ENCODE data around the gene FRA10AC1. TPM values are rescaled to one million over a fixed set of nuclear protein-coding genes. Genes with fewer than 3 reads are reported as not detected.

FRA10AC1 gene
- total and polyA plus RNA-seq, 2 of the 4 experiments (the other 2 are of a cell fraction) = 1.6 to 4.9 TPM

DNA sequence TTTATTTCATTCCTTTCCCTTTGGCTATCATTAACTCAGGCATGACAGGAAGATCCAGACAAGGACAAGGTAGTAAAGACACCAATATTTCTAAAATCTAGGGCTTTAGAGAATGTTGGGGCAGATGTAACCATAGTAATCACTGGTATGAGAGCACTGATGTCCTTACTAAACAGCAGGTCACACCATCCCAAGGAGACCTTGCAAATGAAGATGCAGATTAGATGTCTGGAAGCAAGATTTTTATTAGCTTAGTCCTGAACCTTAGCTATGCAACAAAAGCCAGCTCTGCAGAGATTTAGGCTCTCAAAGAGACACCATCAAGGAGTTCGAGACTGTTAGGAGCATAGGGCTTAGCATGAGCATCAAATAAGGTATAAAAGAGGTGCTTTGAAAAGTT lies 23.6 kb upstream of the FRA10AC1 start:
- ATAC-seq (ENCODE audit: low read depth) (no peak), DNase-seq (no peak)
- intact Hi-C loops (cut with micrococcal nuclease) (no loop called here), dilution Hi-C loops (cut with HindIII; ENCODE audit: low sequenced_read_pairs, unreplicated experiment) (no loop called here), in situ Hi-C loops (cut with MboI; ENCODE audit: low sequenced_read_pairs) (no loop called here)
- Histone ChIP-seq H3K9me1 (ENCODE audit: insufficient read depth, low read length) (no peaks in the 10 kb centered on the region), H2AFZ (replicated peaks; ENCODE audit: low read length, poor library complexity) (no peak overlapping the region), H3K27ac (ENCODE audit: insufficient read depth, low read length) (no peak overlapping the region), H3K4me1 (ENCODE audit: control insufficient read depth, insufficient read depth, low read length) (no peaks in the 10 kb centered on the region), H3K4me2 (ENCODE audit: low read depth, low read length) (no peak overlapping the region), H3K36me3 (ENCODE audit: control insufficient read depth, insufficient read depth, low read length) (no peaks in the 10 kb centered on the region), H3K18ac (ENCODE audit: low read depth, low read length) (no peak overlapping the region), H3K14ac (replicated peaks; ENCODE audit: low read depth, low read length) (no peak overlapping the region), H2AK5ac (ENCODE audit: low read depth, low read length) (no peak overlapping the region), H3K23ac (ENCODE audit: low read depth, low read length) (no peak overlapping the region), H3K9ac (ENCODE audit: low read depth, low read length) (no peak overlapping the region), H4K8ac (ENCODE audit: low read depth in 2 of 2, low read length in 2 of 2) (no peak overlapping the region), H3K79me1 (ENCODE audit: low read depth in 1 of 2, low read length in 2 of 2) (no peaks in the 10 kb centered on the region), H2BK15ac (ENCODE audit: low read depth, low read length) (no peak overlapping the region), H2BK120ac (ENCODE audit: low read depth, low read length) (no peak overlapping the region), H2BK5ac (ENCODE audit: low read depth, low read length, poor library complexity, severe bottlenecking) (no peak overlapping the region), H2BK20ac (ENCODE audit: low read depth, low read length) (no peak overlapping the region), H4K91ac (ENCODE audit: insufficient read depth, low read depth, low read length) (no peak overlapping the region), H3K56ac (ENCODE audit: extremely low read depth, insufficient read depth, low read length) (no peak overlapping the region), H3K4ac (ENCODE audit: low read depth, low read length) (no peak overlapping the region), H3K4me3 (ENCODE audit: insufficient read depth, low read depth, low read length) (no peak overlapping the region), H3K9me3 (ENCODE audit: control insufficient read depth, insufficient read depth, low read length) (no peaks in the 10 kb centered on the region), H2AK9ac (replicated peaks; ENCODE audit: low read depth, low read length, poor library complexity) (no peak overlapping the region), H4K5ac (ENCODE audit: low read depth, low read length) (no peak overlapping the region), H3K27me3 (ENCODE audit: control insufficient read depth, insufficient read depth, low read length) (peaks cover 20% of the 10 kb centered on the region), H4K20me1 (ENCODE audit: insufficient read depth, low read length) (no peaks in the 10 kb centered on the region)
- CTCF ChIA-PET = no interaction called here
- POLR2A ChIA-PET (ENCODE audit: unreplicated experiment) = no interaction called here
- no CpG with 5 or more reads among the region's 1 CpG for WGBS, 2 experiments (ENCODE audit: extremely low coverage in 2 of 2, insufficient read length in 1 of 2)
- no TSS peak for BruUV-seq (replicated peaks)
- TF ChIP-seq, protein P1, sequence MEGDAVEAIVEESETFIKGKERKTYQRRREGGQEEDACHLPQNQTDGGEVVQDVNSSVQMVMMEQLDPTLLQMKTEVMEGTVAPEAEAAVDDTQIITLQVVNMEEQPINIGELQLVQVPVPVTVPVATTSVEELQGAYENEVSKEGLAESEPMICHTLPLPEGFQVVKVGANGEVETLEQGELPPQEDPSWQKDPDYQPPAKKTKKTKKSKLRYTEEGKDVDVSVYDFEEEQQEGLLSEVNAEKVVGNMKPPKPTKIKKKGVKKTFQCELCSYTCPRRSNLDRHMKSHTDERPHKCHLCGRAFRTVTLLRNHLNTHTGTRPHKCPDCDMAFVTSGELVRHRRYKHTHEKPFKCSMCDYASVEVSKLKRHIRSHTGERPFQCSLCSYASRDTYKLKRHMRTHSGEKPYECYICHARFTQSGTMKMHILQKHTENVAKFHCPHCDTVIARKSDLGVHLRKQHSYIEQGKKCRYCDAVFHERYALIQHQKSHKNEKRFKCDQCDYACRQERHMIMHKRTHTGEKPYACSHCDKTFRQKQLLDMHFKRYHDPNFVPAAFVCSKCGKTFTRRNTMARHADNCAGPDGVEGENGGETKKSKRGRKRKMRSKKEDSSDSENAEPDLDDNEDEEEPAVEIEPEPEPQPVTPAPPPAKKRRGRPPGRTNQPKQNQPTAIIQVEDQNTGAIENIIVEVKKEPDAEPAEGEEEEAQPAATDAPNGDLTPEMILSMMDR (conservative IDR thresholded peaks at IDR 0.05; ENCODE audit: low read depth, low read length) = no peak
- TF ChIP-seq RFX5 (IDR thresholded peaks at IDR 0.05; ENCODE audit: low read depth, low read length) (no peak), NFE2L2 (IDR thresholded peaks at IDR 0.05; ENCODE audit: low read depth, low read length) (no peak), MAZ (IDR thresholded peaks at IDR 0.05; ENCODE audit: borderline replicate concordance, low read depth, low read length) (no peak)
